Loucy (cell line): ENCODE results near the gene RNF13.

ENCODE experiments used
- CTCF ChIP-seq: fragments of 200-600 bp; sonication (generic); conservative IDR thresholded peaks from 2 replicates; pipeline ENCODE4 v1.5.1; 2014; ENCODE audit warnings: mild to moderate bottlenecking, antibody characterized with exemption, low read length
- EZH2phosphoT487 ChIP-seq: fragments of 200-600 bp; IDR thresholded peaks from 2 replicates; pipeline ENCODE4 v1.6.1; 2018; ENCODE audit warnings: antibody characterized with exemption, mild to moderate bottlenecking, moderate library complexity, borderline replicate concordance

- TF ChIP-seq CTCF (no peak), EZH2phosphoT487 (no peak)
Measured at GRCh38 chr3:149920119-149920518, 107.1 kb downstream of the RNF13 start.
